DND-41 (cell line): ENCODE results near the gene SEPTIN11.

ENCODE experiments used
- CTCF ChIP-seq: IDR thresholded peaks from 2 replicates; pipeline ENCODE4 v1.5.1; 2012; ENCODE audit warnings: borderline replicate concordance, low read length, moderate library complexity, mild to moderate bottlenecking; ENCODE audit not compliant: poor library complexity, severe bottlenecking; ENCODE audit errors: extremely low read depth
- EZH2 ChIP-seq: IDR thresholded peaks from 3 replicates; pipeline ENCODE4 v1.6.1; 2012; ENCODE audit warnings: borderline replicate concordance, low read depth, mild to moderate bottlenecking, moderate library complexity, low read length, inconsistent platforms; ENCODE audit not compliant: severe bottlenecking

- TF ChIP-seq CTCF (no peak), EZH2 (no peak)
Observed at GRCh38 chr4:76984788-76985211, 35.2 kb downstream of the SEPTIN11 start.
